HCT116 (cell line): ENCODE data around the gene TATDN2. TPM values are rescaled to one million over a fixed set of nuclear protein-coding genes. Genes with fewer than 3 reads are reported as not detected.

Source experiments
- ATAC-seq: fragments of 200-7000 bp; cut with Tn5 transposase; 2 replicates; pipeline ENCODE4 v1.9.1; 2020; ENCODE audit warnings: mild to moderate bottlenecking, moderate library complexity
- BruUV-seq: library from RNA; stranded (reverse); fragments of 400-500 nt; replicated peaks from 2 replicates; lab custom pipeline; 2021; lab: Mats Ljungman, UMichigan
- CTCF ChIA-PET: fragments of 300-600 bp; sonication (Branson Sonifier 250); formaldehyde crosslinking; loops from one replicate; lab custom pipeline; 2021; ENCODE audit warnings: antibody characterized with exemption; lab: Charles Lee
- POLR2A ChIA-PET: fragments of 300-600, 350-600 bp; sonication (Branson Sonifier 250); formaldehyde crosslinking; loops from one replicate; lab custom pipeline; 2021; ENCODE audit warnings: antibody characterized with exemption; lab: Charles Lee
- RAD21 ChIA-PET, 2 experiments: fragments of 300-600 bp; sonication (Branson Sonifier 250); formaldehyde crosslinking; loops; one replicate each; lab custom pipeline; 2023; ENCODE audit warnings: low total read pairs in 2 of 2; ENCODE audit not compliant: uncharacterized antibody in 2 of 2, unreplicated experiment in 2 of 2, low non-redundant PET in 1 of 2; lab: Charles Lee
- DNase-seq: peaks from one replicate; pipeline ENCODE4 v3.0.0-alpha.2; 2010; ENCODE audit warnings: low read depth, low spot score
- H2AFZ ChIP-seq: fragments of 200-600 bp; shearing (Covaris generic), sonication (generic); 2 replicates; pipeline ENCODE4 v1.6.1; 2017; ENCODE audit warnings: low read depth, mixed run types, mixed read lengths, antibody characterized with exemption, low read length; ENCODE audit not compliant: poor library complexity, severe bottlenecking
- H3K27ac ChIP-seq: 2 replicates; pipeline ENCODE4 v1.5.1; 2012; ENCODE audit warnings: low read depth, low read length
- H3K27me3 ChIP-seq: fragments of 200-600 bp; sonication (generic); 2 replicates; pipeline ENCODE4 v1.6.1; 2016; ENCODE audit warnings: mixed run types, low read length, mixed read lengths; ENCODE audit not compliant: insufficient read depth
- H3K36me3 ChIP-seq, 2 experiments: fragments of 200-500 bp in 1 of 2; fragments of 200-600 bp in 1 of 2; sonication (Bioruptor generic) in 1 of 2; sonication (generic) in 1 of 2; 2 replicates each; pipeline versions ENCODE4 v1.5.1 to v1.6.1; 2014 to 2016; ENCODE audit warnings: low read length in 2 of 2, inconsistent platforms in 1 of 2, mixed read lengths in 1 of 2, mixed run types in 1 of 2; ENCODE audit not compliant: insufficient read depth in 2 of 2, control insufficient read depth in 1 of 2
- H3K4me1 ChIP-seq, 2 experiments: fragments of 200-600 bp in 1 of 2; sonication (generic) in 1 of 2; 2 replicates each; pipeline versions ENCODE4 v1.5.1 to v1.6.1; 2012 to 2017; ENCODE audit warnings: low read length in 2 of 2, inconsistent platforms in 1 of 2, mild to moderate bottlenecking in 1 of 2, mixed read lengths in 1 of 2, mixed run types in 1 of 2, moderate library complexity in 1 of 2; ENCODE audit not compliant: insufficient read depth in 2 of 2, control insufficient read depth in 1 of 2
- H3K4me2 ChIP-seq: fragments of 200-600 bp; sonication (generic); 2 replicates; pipeline ENCODE4 v1.6.1; 2017; ENCODE audit warnings: mixed run types, low read length, mixed read lengths
- H3K4me3 ChIP-seq, 2 experiments: fragments of 200-600 bp in 1 of 2; sonication (generic) in 1 of 2; replicated peaks in 1 of 2; 2 replicates each; pipeline ENCODE4 v1.5.1; 2011 to 2016; ENCODE audit warnings: low read length in 2 of 2, control low read depth in 1 of 2, low read depth in 1 of 2, mild to moderate bottlenecking in 1 of 2, mixed read lengths in 1 of 2, mixed run types in 1 of 2
- H3K79me2 ChIP-seq: fragments of 200-600 bp; sonication (generic); 2 replicates; pipeline ENCODE4 v1.6.1; 2017; ENCODE audit warnings: mild to moderate bottlenecking, mixed run types, low read length, moderate library complexity, mixed read lengths; ENCODE audit not compliant: insufficient read depth
- H3K9ac ChIP-seq: fragments of 200-600 bp; sonication (generic); 2 replicates; pipeline ENCODE4 v1.6.1; 2016; ENCODE audit warnings: low read length, mixed read lengths
- H3K9me2 ChIP-seq: fragments of 200-600 bp; sonication (generic), shearing (Covaris generic); 2 replicates; pipeline ENCODE4 v1.6.1; 2017; ENCODE audit warnings: mixed run types, mild to moderate bottlenecking, moderate library complexity; ENCODE audit not compliant: insufficient read depth
- H3K9me3 ChIP-seq, 2 experiments: fragments of 200-500 bp in 1 of 2; fragments of 200-600 bp in 1 of 2; sonication (Bioruptor generic) in 1 of 2; sonication (generic) in 1 of 2; 2 replicates each; pipeline ENCODE4 v1.6.1; 2014 to 2017; ENCODE audit warnings: low read length in 2 of 2, mixed read lengths in 2 of 2, inconsistent platforms in 1 of 2, low read depth in 1 of 2, mild to moderate bottlenecking in 1 of 2, mixed run types in 1 of 2, moderate library complexity in 1 of 2; ENCODE audit not compliant: control insufficient read depth in 1 of 2, insufficient read depth in 1 of 2
- H4K20me1 ChIP-seq: fragments of 200-600 bp; sonication (generic), shearing (Covaris generic); 2 replicates; pipeline ENCODE4 v1.6.1; 2017; ENCODE audit warnings: mixed run types, mild to moderate bottlenecking, moderate library complexity; ENCODE audit not compliant: insufficient read depth
- EZH2 ChIP-seq: fragments of 200-600 bp; sonication (generic); IDR thresholded peaks from 2 replicates; pipeline ENCODE4 v1.6.1; 2017; ENCODE audit warnings: antibody characterized with exemption, mixed run types
- EZH2phosphoT487 ChIP-seq: fragments of 200-600 bp; IDR thresholded peaks from 2 replicates; pipeline ENCODE4 v1.6.1; 2018; ENCODE audit warnings: antibody characterized with exemption, borderline replicate concordance
- POLR2AphosphoS5 ChIP-seq: IDR thresholded peaks from 2 replicates; pipeline ENCODE4 v1.6.1; 2011; ENCODE audit warnings: mild to moderate bottlenecking, low read depth, low read length, moderate library complexity
- TCF7L2 ChIP-seq: IDR thresholded peaks from 2 replicates; pipeline ENCODE4 v1.7.0; 2011; ENCODE audit warnings: borderline replicate concordance, inconsistent platforms; ENCODE audit not compliant: insufficient read depth, insufficient read length; ENCODE audit errors: extremely low read depth
- intact Hi-C: fragments of 100-400 bp; cut with micrococcal nuclease; formaldehyde crosslinking; loops from 2 replicates; pipeline ENCODE4 v1.10.0; 2022
- total RNA-seq: library from RNA; stranded (reverse); gene quantifications from one replicate; pipeline ENCODE4 v1.2.1, GENCODE V29; 2021; ENCODE audit not compliant: unreplicated experiment
- TF ChIP-seq, protein P1 (sequence below): IDR thresholded peaks from 2 replicates; pipeline ENCODE4 v1.6.1; 2012
- TF ChIP-seq, protein P2 (sequence below): IDR thresholded peaks from 2 replicates; pipeline ENCODE4 v1.6.1; 2011; ENCODE audit warnings: mild to moderate bottlenecking, low read length, moderate library complexity; ENCODE audit not compliant: insufficient replicate concordance; ENCODE audit errors: extremely low read depth
- TF ChIP-seq, protein P3 (sequence below): IDR thresholded peaks from 2 replicates; pipeline ENCODE4 v1.6.1; 2012; ENCODE audit warnings: low read depth

TATDN2 gene
- total RNA-seq, 1 experiment from 2014 or later, result 26.8 TPM

DNA sequence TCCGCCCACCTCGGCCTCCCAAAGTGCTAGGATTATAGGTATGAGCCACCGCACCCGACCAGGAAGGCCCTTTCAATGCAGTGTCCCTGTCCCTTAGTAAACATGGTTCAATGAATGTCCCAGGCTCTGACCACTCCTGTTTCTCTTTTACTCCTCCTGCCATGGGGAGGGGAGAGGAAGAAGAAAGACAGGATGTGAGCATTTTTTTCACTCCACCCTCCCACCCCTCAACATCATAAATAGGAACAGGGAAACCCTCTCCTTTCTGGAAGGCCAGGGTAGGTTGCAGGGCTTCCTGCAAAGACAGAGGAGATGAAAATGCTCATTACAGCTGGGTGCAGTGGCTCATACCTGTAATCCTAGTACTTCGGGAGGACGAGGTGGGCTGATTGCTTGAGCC lies 7.5 kb upstream of the TATDN2 start:
- ATAC-seq (no peak), DNase-seq (no peak)
- Histone ChIP-seq H3K4me2 (no peak overlapping the region), H3K9me3 (peaks cover 6 to 15% of the 10 kb centered on the region in 2 experiments; a peak in 2 of 4 replicates), H3K4me1 (no peaks in the 10 kb centered on the region), H2AFZ (no peak overlapping the region), H3K79me2 (no peaks in the 10 kb centered on the region)
- POLR2A ChIA-PET, result no interaction called here
- CTCF ChIA-PET, result no interaction called here
- TF ChIP-seq, protein P1, sequence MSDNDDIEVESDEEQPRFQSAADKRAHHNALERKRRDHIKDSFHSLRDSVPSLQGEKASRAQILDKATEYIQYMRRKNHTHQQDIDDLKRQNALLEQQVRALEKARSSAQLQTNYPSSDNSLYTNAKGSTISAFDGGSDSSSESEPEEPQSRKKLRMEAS, result no peak
- TF ChIP-seq TCF7L2, result no peak
- TF ChIP-seq EZH2, result no peak
- no peak for TF ChIP-seq POLR2AphosphoS5
- TF ChIP-seq EZH2phosphoT487, result no peak
- TF ChIP-seq, protein P2, sequence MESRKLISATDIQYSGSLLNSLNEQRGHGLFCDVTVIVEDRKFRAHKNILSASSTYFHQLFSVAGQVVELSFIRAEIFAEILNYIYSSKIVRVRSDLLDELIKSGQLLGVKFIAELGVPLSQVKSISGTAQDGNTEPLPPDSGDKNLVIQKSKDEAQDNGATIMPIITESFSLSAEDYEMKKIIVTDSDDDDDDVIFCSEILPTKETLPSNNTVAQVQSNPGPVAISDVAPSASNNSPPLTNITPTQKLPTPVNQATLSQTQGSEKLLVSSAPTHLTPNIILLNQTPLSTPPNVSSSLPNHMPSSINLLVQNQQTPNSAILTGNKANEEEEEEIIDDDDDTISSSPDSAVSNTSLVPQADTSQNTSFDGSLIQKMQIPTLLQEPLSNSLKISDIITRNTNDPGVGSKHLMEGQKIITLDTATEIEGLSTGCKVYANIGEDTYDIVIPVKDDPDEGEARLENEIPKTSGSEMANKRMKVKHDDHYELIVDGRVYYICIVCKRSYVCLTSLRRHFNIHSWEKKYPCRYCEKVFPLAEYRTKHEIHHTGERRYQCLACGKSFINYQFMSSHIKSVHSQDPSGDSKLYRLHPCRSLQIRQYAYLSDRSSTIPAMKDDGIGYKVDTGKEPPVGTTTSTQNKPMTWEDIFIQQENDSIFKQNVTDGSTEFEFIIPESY, result no peak
- TF ChIP-seq, protein P3, sequence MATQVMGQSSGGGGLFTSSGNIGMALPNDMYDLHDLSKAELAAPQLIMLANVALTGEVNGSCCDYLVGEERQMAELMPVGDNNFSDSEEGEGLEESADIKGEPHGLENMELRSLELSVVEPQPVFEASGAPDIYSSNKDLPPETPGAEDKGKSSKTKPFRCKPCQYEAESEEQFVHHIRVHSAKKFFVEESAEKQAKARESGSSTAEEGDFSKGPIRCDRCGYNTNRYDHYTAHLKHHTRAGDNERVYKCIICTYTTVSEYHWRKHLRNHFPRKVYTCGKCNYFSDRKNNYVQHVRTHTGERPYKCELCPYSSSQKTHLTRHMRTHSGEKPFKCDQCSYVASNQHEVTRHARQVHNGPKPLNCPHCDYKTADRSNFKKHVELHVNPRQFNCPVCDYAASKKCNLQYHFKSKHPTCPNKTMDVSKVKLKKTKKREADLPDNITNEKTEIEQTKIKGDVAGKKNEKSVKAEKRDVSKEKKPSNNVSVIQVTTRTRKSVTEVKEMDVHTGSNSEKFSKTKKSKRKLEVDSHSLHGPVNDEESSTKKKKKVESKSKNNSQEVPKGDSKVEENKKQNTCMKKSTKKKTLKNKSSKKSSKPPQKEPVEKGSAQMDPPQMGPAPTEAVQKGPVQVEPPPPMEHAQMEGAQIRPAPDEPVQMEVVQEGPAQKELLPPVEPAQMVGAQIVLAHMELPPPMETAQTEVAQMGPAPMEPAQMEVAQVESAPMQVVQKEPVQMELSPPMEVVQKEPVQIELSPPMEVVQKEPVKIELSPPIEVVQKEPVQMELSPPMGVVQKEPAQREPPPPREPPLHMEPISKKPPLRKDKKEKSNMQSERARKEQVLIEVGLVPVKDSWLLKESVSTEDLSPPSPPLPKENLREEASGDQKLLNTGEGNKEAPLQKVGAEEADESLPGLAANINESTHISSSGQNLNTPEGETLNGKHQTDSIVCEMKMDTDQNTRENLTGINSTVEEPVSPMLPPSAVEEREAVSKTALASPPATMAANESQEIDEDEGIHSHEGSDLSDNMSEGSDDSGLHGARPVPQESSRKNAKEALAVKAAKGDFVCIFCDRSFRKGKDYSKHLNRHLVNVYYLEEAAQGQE, result no peak
- TF ChIP-seq, all 23 proteins: peak for 0
- H4K20me1 ChIP-seq, result no peaks in the 10 kb centered on the region
- intact Hi-C loops, result no loop called here
- H3K27me3 ChIP-seq, result no peaks in the 10 kb centered on the region
- 0 out of 4 replicates have a peak, but pooled peaks cover 0 to 4% of the 10 kb centered on the region in 2 experiments for H3K36me3 ChIP-seq
- RAD21 ChIA-PET, result no interaction called here
- H3K9me2 ChIP-seq, result no peaks in the 10 kb centered on the region
- BruUV-seq, result no TSS peak
- H3K4me3 ChIP-seq, result no peak overlapping the region
- no peak overlapping the region for H3K9ac ChIP-seq
- H3K27ac ChIP-seq, result no peak overlapping the region
